DOHH2 (cell line): ENCODE measurements around the gene PICALM.

ENCODE experiments used
- EZH2phosphoT487 ChIP-seq: fragments of 200-600 bp; sonication (generic); IDR thresholded peaks from 2 replicates; pipeline ENCODE4 v1.6.1; 2017; ENCODE audit warnings: borderline replicate concordance, mild to moderate bottlenecking, antibody characterized with exemption, low read length, moderate library complexity, mixed read lengths
- TF ChIP-seq, protein P1 (sequence below): fragments of 200-600 bp; sonication (generic); IDR thresholded peaks from one replicate; pipeline ENCODE4 v1.5.1; 2014; ENCODE audit warnings: antibody characterized with exemption, mild to moderate bottlenecking, low read depth, low read length; ENCODE audit not compliant: poor library complexity, severe bottlenecking

DNA sequence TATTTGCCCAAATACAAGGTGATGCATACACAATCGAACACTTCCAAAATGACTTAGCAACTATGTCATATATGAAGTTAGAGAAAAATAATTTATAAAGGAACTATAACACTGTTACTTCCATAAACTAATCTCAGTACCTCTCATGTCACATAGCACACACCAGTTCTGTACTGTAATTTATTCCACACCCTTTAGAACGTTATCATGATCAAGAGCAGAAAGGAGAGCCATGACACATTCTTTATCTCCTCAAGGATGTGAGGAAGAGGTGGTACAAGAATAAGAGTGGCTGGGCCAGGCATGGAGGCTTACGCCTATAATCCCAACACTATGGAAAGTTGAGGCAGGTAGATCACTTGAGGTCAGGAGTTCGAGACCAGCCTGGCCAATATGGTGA lies 31.1 kb downstream of the PICALM start:
- TF ChIP-seq, protein P1, sequence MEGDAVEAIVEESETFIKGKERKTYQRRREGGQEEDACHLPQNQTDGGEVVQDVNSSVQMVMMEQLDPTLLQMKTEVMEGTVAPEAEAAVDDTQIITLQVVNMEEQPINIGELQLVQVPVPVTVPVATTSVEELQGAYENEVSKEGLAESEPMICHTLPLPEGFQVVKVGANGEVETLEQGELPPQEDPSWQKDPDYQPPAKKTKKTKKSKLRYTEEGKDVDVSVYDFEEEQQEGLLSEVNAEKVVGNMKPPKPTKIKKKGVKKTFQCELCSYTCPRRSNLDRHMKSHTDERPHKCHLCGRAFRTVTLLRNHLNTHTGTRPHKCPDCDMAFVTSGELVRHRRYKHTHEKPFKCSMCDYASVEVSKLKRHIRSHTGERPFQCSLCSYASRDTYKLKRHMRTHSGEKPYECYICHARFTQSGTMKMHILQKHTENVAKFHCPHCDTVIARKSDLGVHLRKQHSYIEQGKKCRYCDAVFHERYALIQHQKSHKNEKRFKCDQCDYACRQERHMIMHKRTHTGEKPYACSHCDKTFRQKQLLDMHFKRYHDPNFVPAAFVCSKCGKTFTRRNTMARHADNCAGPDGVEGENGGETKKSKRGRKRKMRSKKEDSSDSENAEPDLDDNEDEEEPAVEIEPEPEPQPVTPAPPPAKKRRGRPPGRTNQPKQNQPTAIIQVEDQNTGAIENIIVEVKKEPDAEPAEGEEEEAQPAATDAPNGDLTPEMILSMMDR: no peak
- TF ChIP-seq EZH2phosphoT487: no peak
